ENCODE measurements around the gene UNC79.
A peak's percentile ranks its signal among the peaks of the same experiment; 100 is the strongest.

Gene UNC79

GRCh38 chr14:93629643-93630042 lies 198.9 kb downstream of the UNC79 start:
- in situ Hi-C loops (cut with MboI; ENCODE audit: low sequenced_read_pairs, unreplicated experiment): no loop called here
- TF ChIP-seq CTCF (IDR thresholded peaks at IDR 0.05; ENCODE audit: borderline replicate concordance, control extremely low read depth, extremely low read depth, insufficient read depth, missing control alignments): no peak
- no peak for DNase-seq (ENCODE audit: low spot score)

- TF ChIP-seq CTCF (IDR thresholded peaks at IDR 0.05; ENCODE audit: borderline replicate concordance, control extremely low read depth, extremely low read depth, insufficient read depth, missing control alignments): no peak
- in situ Hi-C loops (cut with MboI; ENCODE audit: low sequenced_read_pairs, unreplicated experiment): no loop called here
- no peak for DNase-seq (ENCODE audit: low spot score)
Measured at GRCh38 chr14:93638790-93639189, 208.1 kb downstream of the UNC79 start.

- no peak for TF ChIP-seq CTCF (IDR thresholded peaks at IDR 0.05; ENCODE audit: borderline replicate concordance, control extremely low read depth, extremely low read depth, insufficient read depth, missing control alignments)
- DNase-seq (ENCODE audit: low spot score): no peak
- in situ Hi-C loops (cut with MboI; ENCODE audit: low sequenced_read_pairs, unreplicated experiment): no loop called here
Measured at GRCh38 chr14:93643127-93643526, 212.4 kb downstream of the UNC79 start.

- DNase-seq (ENCODE audit: low spot score): no peak
- no peak for TF ChIP-seq CTCF (IDR thresholded peaks at IDR 0.05; ENCODE audit: borderline replicate concordance, control extremely low read depth, extremely low read depth, insufficient read depth, missing control alignments)
- in situ Hi-C loops (cut with MboI; ENCODE audit: low sequenced_read_pairs, unreplicated experiment): no loop called here
Measured at GRCh38 chr14:93643676-93644075, 212.9 kb downstream of the UNC79 start.

- TF ChIP-seq CTCF (IDR thresholded peaks at IDR 0.05; ENCODE audit: borderline replicate concordance, control extremely low read depth, extremely low read depth, insufficient read depth, missing control alignments): no peak
- in situ Hi-C loops (cut with MboI; ENCODE audit: low sequenced_read_pairs, unreplicated experiment): no loop called here
- DNase-seq (ENCODE audit: low spot score): no peak
Measured at GRCh38 chr14:93645200-93645599, 214.5 kb downstream of the UNC79 start.

- DNase-seq (ENCODE audit: low spot score): peak; percentile 28
- in situ Hi-C loops (cut with MboI; ENCODE audit: low sequenced_read_pairs, unreplicated experiment): no loop called here
Measured at GRCh38 chr14:93648440-93649168, 217.9 kb downstream of the UNC79 start.

More at GRCh38 chr14:93648440-93649168, 217.9 kb downstream of the UNC79 start:
- peak; percentile 32 for TF ChIP-seq CTCF (IDR thresholded peaks at IDR 0.05; ENCODE audit: borderline replicate concordance, control extremely low read depth, extremely low read depth, insufficient read depth, missing control alignments)
